A673 (cell line): ENCODE data around the gene LDB2.

ENCODE experiments used
- EZH2 ChIP-seq: fragments of 200-600 bp; sonication (generic); IDR thresholded peaks from 2 replicates; pipeline ENCODE4 v1.6.1; 2017; ENCODE audit warnings: borderline replicate concordance, low read depth, mild to moderate bottlenecking, mixed read lengths, antibody characterized with exemption, low read length; ENCODE audit not compliant: poor library complexity, severe bottlenecking
- TF ChIP-seq, protein P1 (sequence below): fragments of 300-800, 200-600 bp; sonication (generic); conservative IDR thresholded peaks from 2 replicates; pipeline ENCODE4 v1.5.1; 2017; ENCODE audit warnings: low read depth, mild to moderate bottlenecking, antibody characterized with exemption, low read length, moderate library complexity, mixed read lengths

DNA sequence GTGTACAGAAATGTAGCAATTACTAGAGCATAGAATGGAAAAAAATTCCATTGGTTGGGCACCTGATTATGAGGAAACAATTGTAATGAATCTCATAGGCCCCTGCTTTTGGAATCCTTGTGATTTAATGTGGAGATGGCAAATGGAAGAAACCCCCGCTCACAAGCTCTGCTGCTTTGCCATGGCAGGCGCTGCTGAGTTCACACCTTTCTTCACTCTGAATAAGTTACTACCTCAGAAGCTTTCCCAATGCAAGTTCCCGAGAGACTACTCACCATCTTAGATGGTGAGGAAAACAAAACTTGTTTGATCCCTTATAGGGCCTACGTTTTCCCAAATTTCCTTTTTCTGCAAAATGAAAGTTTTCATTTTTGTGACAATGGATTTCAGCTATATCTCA lies 405.6 kb downstream of the LDB2 start:
- TF ChIP-seq, protein P1, sequence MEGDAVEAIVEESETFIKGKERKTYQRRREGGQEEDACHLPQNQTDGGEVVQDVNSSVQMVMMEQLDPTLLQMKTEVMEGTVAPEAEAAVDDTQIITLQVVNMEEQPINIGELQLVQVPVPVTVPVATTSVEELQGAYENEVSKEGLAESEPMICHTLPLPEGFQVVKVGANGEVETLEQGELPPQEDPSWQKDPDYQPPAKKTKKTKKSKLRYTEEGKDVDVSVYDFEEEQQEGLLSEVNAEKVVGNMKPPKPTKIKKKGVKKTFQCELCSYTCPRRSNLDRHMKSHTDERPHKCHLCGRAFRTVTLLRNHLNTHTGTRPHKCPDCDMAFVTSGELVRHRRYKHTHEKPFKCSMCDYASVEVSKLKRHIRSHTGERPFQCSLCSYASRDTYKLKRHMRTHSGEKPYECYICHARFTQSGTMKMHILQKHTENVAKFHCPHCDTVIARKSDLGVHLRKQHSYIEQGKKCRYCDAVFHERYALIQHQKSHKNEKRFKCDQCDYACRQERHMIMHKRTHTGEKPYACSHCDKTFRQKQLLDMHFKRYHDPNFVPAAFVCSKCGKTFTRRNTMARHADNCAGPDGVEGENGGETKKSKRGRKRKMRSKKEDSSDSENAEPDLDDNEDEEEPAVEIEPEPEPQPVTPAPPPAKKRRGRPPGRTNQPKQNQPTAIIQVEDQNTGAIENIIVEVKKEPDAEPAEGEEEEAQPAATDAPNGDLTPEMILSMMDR, result no peak
- TF ChIP-seq EZH2, result no peak
